Osteocyte (in vitro differentiated cells): ENCODE results near the gene CDKL4. TPM values are rescaled to one million over a fixed set of nuclear protein-coding genes. Genes with fewer than 3 reads are reported as not detected.
"Not testable (repeated sequence)": the region's sequence is repeated elsewhere in the genome, so short reads cannot be mapped to it uniquely, and the experiment has no call there.

Source experiments
- DNase-seq: peaks from one replicate; pipeline ENCODE4 v3.0.0; 2021; ENCODE audit warnings: mixed read lengths; ENCODE audit not compliant: unreplicated experiment; ENCODE audit errors: extremely low spot score
- H3K27ac Mint-ChIP-seq: one replicate; pipeline ENCODE4 v1.8.0; 2021; ENCODE audit warnings: mild to moderate bottlenecking, mixed read lengths; ENCODE audit not compliant: unreplicated experiment
- H3K27me3 Mint-ChIP-seq: one replicate; pipeline ENCODE4 v1.8.0; 2021; ENCODE audit warnings: mixed read lengths; ENCODE audit not compliant: unreplicated experiment
- H3K36me3 Mint-ChIP-seq: one replicate; pipeline ENCODE4 v1.8.0; 2021; ENCODE audit warnings: mixed read lengths; ENCODE audit not compliant: unreplicated experiment
- H3K4me1 Mint-ChIP-seq: one replicate; pipeline ENCODE4 v1.8.0; 2021; ENCODE audit warnings: mixed read lengths; ENCODE audit not compliant: unreplicated experiment
- H3K4me3 Mint-ChIP-seq: one replicate; pipeline ENCODE4 v1.8.0; 2021; ENCODE audit warnings: mild to moderate bottlenecking, moderate library complexity, mixed read lengths; ENCODE audit not compliant: unreplicated experiment
- H3K9me3 Mint-ChIP-seq: one replicate; pipeline ENCODE4 v1.8.0; 2021; ENCODE audit warnings: mixed read lengths; ENCODE audit not compliant: unreplicated experiment
- CTCF ChIP-seq: fragments of 200-600 bp; sonication (generic); IDR thresholded peaks from 2 replicates; pipeline ENCODE4 v1.5.0; 2021; ENCODE audit warnings: antibody characterized with exemption, mild to moderate bottlenecking, moderate library complexity
- total RNA-seq: library from RNA; stranded (reverse); gene quantifications from 2 replicates; pipeline ENCODE4 v1.2.1, GENCODE V29; 2021

CDKL4 gene
- total RNA-seq, 1 donor from 2014 or later: 0.83 TPM

GRCh38 chr2:39215545-39215944, 28.2 kb downstream of the CDKL4 start:
- TF ChIP-seq CTCF: no peak
- Mint-ChIP-seq H3K4me1 (no peaks in the 10 kb centered on the region), H3K9me3 (no peaks in the 10 kb centered on the region), H3K27me3 (no peaks in the 10 kb centered on the region), H3K4me3 (no peak overlapping the region), H3K27ac (no peak overlapping the region), H3K36me3 (no peaks in the 10 kb centered on the region)
- DNase-seq: no peak

- Mint-ChIP-seq H3K36me3 (no peaks in the 10 kb centered on the region), H3K9me3 (no peaks in the 10 kb centered on the region), H3K27me3 (no peaks in the 10 kb centered on the region), H3K27ac (no peak overlapping the region), H3K4me1 (no peaks in the 10 kb centered on the region), H3K4me3 (no peak overlapping the region)
- no peak for DNase-seq
- TF ChIP-seq CTCF: no peak
Measured at GRCh38 chr2:39213015-39213414, 30.8 kb downstream of the CDKL4 start.

- H3K36me3 Mint-ChIP-seq: no peaks in the 10 kb centered on the region
- DNase-seq: no peak
- no peaks in the 10 kb centered on the region for H3K27me3 Mint-ChIP-seq
- TF ChIP-seq CTCF: no peak
- H3K27ac Mint-ChIP-seq: no peak overlapping the region
- no peaks in the 10 kb centered on the region for H3K9me3 Mint-ChIP-seq
- no peaks in the 10 kb centered on the region for H3K4me1 Mint-ChIP-seq
- no peak overlapping the region for H3K4me3 Mint-ChIP-seq
Measured at GRCh38 chr2:39210846-39211245, 32.9 kb downstream of the CDKL4 start.

GRCh38 chr2:39203382-39203781, 40.4 kb downstream of the CDKL4 start:
- no peak overlapping the region for H3K4me3 Mint-ChIP-seq

GRCh38 chr2:39202639-39203369, 41.0 kb downstream of the CDKL4 start:
- no peak for DNase-seq
- H3K36me3 Mint-ChIP-seq: no peaks in the 10 kb centered on the region
- H3K27ac Mint-ChIP-seq: no peak overlapping the region
- TF ChIP-seq CTCF: no peak
- H3K27me3 Mint-ChIP-seq: peaks cover 10% of the 10 kb centered on the region
- no peak overlapping the region for H3K4me3 Mint-ChIP-seq
- peaks cover 24% of the 10 kb centered on the region for H3K9me3 Mint-ChIP-seq
- peaks cover 5% of the 10 kb centered on the region for H3K4me1 Mint-ChIP-seq

More at GRCh38 chr2:39203382-39203781, 40.4 kb downstream of the CDKL4 start:
- Mint-ChIP-seq H3K27me3 (peaks cover 10% of the 10 kb centered on the region), H3K4me1 (peaks cover 5% of the 10 kb centered on the region), H3K36me3 (no peaks in the 10 kb centered on the region), H3K27ac (no peak overlapping the region), H3K9me3 (peaks cover 24% of the 10 kb centered on the region)
- no peak for DNase-seq
- no peak for TF ChIP-seq CTCF

GRCh38 chr2:39197003-39197402, 46.8 kb downstream of the CDKL4 start:
- Mint-ChIP-seq H3K9me3 (peaks cover 32% of the 10 kb centered on the region), H3K27me3 (peaks cover 10% of the 10 kb centered on the region)
- H3K4me3 Mint-ChIP-seq, H3K4me1 Mint-ChIP-seq, H3K36me3 Mint-ChIP-seq, H3K27ac Mint-ChIP-seq, DNase-seq: not testable (repeated sequence)
